Measurements from ENCODE around the gene KCNG3. TPM values are rescaled to one million over a fixed set of nuclear protein-coding genes. Genes with fewer than 3 reads are reported as not detected.
A peak's percentile ranks its signal among the peaks of the same experiment; 100 is the strongest.
"Not testable (repeated sequence)": the region's sequence is repeated elsewhere in the genome, so short reads cannot be mapped to it uniquely, and the experiment has no call there.

Gene KCNG3
- polyA plus RNA-seq, 1 donor: not detected

DNA sequence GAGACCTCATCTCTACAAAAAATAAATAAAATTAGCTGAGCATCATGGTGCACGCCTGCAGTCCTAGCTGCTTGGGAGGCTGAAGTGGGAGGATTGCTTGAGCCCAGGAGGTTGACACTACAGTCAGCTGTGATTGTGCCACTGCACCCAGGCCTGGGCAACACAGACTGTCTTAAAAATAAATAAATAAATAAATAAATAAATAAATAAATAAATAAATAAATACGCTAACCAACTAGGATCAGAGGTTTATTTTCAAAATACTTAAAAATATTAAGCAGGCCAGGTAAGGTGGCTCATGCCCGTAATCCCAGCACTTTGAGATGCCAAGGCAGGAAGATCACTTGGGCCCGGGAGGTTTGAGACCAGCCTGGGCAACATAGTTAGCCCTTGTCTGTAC lies 63.6 kb downstream of the KCNG3 start:
- no peak for DNase-seq (ENCODE audit: low read depth)

DNA sequence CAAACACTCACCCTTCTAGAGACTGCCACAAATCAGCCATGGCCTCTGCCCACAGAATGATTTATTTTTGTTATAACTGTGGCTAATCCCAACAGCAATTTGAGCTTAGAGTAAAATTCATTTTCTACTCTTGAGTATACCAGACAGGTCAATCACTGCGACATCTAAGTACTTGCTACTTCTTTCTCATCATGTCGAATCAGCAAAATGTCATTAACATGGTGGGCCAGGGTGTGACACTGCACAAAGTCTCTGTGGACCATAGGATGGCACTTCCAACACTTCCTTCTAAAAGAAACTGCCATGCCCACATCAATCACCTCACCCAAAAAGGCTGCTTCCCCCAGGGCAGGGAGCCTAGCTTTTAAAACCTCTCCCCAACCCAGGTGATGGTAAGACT lies 64.4 kb downstream of the KCNG3 start:
- no peak for DNase-seq (ENCODE audit: low read depth)

DNA sequence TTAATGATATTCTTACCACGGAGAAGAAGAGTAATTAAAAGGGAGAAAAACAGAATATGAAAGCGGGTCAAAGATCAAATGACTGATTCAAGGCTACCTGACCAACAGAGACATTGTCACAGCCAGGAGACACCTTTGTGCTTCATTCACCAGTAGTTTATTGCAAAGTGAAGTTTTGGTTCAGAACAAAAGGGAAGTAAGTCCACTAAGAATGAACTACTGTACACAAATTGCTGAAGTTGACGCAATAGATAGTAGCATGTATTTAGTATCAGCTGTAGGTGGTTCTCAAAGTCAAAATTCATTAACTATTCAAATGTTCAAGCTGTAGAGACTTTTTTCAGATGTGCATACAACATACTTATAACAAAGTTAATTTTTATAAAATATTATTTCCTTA lies 68.1 kb downstream of the KCNG3 start:
- DNase-seq (ENCODE audit: low read depth): no peak

DNA sequence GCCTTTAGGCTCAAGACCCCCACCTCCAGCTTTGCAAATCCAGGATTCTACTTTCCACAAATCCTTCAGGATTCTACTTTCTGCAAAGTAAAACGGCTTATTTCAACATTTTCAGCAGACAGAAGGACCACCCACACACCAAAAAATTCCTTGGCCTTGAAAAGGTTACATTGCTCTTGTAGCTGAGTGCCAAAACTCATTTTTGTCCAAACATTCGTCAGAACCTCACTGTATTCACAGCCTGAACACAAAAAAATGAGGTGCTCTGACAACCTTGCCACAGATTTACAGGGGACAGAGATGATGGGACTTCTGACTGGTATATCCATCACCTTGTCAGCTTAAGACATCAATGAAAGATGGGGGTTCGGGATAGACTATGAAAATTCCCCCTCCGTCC lies 69.7 kb downstream of the KCNG3 start:
- peak; percentile 28 for DNase-seq (ENCODE audit: low read depth)

DNA sequence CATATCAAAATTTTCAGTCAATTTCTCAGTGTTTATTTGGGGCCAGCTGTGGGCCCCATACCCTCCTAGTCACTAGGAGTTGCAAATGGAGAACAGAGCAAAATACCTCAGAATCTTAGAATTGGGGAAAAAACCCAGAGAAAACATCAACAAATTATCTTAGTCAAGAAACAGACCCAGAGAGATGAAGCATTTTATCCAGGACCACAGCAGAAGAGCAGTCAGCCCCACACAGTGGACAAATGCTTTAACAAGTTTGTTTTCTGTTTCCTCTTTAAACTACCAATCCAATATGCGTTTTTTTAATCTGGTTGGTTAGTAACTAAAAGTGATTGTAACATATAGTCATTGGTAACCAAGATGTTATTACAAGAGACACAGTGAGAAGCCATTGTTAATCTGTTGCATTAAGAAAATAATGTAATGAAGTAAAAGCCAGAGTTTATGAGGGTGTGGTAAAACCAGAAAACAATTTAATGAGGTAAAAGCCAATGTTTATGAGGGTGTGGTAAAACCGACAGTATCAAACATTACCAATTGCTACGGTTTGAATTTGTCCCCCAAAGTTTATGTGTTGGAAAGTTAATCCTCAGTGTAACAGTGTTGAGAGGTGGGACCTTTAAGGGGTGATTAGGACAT lies 72.1 kb downstream of the KCNG3 start:
- DNase-seq (ENCODE audit: low read depth): no peak

DNA sequence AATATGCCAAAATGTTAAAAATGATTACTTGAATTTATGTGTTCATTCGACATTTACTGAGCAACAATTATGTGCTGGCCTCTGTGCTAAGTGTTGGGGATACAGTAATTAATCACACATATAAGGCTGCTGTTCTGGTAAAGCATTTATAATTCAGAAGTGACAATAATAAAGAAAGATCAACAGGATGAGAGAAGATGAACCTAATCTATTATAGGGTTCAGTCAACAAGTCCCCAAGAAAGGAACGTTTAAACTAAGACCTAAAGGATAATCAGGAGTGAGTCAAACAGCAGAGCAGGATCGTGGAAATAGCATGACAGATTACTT lies 72.7 kb downstream of the KCNG3 start:
- no peak for DNase-seq (ENCODE audit: low read depth)

DNA sequence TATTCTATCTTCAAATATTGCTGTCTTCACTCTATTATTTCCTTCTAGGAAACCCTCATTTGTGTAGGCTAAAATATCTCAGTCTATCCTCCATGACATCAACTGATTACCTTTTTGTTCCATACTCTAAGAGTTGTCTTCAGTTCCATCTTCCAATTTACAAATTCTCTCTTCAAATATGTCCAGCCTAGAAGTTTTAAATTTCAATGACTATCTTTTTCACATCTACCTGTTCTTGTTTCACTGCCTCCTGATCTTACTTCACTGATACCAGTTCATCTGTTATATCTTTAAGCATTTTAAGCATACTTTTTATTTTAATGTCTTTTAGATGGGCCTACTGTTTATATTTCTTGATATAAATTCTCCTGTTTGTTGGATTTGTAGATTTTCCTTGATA lies 79.1 kb downstream of the KCNG3 start:
- DNase-seq (ENCODE audit: low read depth): no peak

DNA sequence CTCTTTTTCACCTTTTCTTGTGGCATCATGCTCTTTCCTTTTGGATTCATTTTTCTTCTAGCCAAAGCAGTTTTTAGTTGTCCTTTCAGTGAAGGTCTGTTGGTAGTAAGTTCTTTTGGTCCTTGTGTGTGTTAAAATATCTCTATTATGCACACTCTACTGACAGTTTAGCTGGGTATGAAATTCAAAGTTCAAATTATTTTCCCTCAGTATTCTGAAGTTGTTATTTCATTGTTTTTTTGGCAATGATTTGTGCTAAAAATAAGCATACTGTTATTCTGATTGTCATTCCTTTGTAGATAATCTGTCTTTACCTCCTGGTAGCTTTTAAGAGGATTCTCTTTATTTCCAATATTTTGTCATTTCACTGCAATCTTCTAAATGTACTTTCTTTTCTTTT lies 79.6 kb downstream of the KCNG3 start:
- no peak for DNase-seq (ENCODE audit: low read depth)

DNA sequence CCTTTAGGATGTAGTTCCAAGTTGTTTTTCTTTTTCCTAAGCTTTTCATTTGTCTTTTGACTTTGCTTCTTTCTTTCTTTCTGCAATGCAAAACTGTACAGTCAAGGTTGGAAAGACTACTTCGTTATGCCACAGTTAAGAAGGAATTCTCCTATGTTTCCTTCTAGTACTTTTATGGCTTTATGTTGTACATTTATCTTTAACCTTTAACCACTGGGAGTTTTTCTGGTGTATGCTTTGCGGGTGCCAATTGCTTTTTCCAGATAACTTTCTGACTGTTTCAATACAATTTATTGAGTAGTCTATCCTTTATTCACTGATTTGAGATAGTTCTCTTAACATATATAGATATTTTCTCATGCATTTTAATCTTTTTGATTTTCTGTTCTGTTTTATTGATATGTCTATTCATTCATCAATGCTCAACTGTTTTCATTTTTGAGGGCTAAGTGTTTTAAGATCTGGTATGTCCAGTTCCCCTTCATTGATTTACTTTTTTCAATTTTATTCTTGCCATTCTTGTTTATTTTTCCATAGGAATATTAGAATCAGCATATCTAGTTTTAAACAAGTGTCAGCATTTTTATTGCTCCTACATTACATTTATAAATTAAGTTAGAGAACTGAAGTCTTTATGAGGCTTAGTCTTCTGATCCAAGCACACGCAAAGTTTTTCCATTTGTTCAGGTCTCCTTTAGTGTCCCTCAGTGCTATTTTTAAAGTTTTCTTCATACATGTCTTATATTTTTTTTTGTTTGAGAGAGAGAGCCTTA lies 82.9 kb downstream of the KCNG3 start:
- no peak for DNase-seq (ENCODE audit: low read depth)

DNA sequence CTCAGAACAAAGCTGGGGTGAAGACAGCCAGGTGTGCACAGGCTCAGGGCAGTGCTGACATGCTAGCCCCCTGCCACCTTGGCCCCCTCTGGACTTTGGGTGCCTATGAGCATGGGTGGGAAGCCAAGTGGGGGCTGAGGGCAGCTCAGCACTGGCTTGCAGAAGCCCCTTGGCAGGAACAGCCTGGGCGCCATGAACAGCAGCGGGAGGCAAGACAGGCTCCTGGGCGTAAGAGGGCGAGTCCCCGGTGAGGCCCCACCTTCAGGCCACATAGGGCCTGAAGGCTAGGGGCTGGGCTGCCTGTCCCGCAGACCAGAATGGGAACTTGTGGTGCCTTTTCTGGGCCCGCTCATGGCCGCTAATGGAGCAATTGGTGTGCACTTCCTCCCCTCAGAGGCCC lies 85.8 kb downstream of the KCNG3 start:
- DNase-seq (ENCODE audit: low read depth): no peak

DNA sequence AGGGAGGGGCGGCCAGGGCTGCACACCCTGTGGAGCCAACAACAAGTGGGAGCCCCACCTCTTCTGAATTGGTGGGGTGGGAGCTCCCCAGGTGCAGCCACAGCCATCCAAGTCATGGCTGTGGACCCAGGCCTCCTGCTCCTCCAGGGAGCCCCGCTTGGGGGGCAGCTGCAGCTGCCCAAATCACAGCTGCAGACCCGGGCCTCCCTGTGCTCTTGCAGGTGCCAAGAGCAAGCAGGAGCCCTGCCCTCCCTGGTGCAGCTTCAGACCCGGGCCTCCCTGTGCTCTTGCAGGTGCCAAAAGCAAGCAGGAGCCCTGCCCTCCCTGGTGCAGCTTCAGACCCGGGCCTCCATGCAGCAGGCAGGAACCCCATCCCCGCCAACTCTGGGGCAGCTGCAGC lies 86.3 kb downstream of the KCNG3 start:
- no peak for DNase-seq (ENCODE audit: low read depth)

DNA sequence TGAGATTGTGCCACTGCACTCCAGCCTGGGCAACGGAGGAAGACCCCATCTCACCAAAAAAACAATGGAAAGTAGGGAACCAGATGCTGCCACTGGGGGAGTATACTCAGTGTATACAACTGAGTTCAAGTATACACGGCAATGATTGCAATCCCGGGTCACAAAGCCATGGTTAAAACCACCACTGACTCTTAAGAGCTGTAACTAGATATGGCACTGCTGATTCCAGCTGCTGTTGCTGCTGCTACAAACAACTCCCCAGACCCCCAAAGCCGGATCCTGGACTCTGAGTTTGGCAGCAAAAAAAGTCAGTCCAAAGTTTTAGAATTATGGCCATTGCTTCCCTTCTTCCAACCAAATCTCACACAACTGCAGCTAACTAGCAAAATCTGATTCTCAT lies 89.1 kb downstream of the KCNG3 start:
- DNase-seq (ENCODE audit: low read depth): no peak

DNA sequence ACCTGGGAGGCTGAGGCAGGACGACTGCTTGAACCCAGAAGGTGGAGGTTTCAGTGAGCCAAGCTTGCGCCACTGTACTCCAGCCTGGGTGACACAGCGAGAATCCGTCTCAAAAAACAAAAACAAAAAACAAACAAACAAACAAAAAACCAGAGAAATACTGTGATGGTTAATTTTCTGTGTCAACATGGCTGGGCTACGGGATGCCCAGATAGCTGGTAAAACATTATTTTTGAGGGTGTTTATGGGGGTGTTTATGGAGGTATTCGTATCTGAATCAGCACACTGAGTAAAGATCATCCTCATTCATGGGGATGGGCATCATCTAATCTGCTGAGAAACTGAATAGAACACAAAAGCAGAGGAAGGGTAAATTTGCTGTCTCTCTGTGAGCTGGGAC lies 92.0 kb downstream of the KCNG3 start:
- no peak for DNase-seq (ENCODE audit: low read depth)

DNA sequence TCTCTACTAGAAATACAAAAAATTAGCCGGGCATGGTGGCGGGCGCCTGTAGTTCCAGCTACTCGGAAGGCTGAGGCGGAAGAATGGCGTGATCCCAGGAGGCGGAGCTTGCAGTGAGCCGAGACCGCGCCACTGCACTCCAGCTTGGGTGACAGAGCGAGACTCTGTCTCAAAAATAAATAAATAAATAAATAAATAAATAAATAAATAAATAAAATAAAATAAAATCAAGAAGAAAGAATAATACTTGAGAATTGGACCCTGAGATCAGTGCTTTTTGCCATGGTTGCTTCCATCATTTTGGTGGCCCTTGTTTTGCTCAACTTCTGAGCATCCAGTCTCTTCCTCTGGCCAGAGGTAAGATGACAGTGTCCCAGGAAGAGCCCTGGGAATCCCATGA lies 95.7 kb downstream of the KCNG3 start:
- not testable (repeated sequence) for DNase-seq (ENCODE audit: low read depth)

DNA sequence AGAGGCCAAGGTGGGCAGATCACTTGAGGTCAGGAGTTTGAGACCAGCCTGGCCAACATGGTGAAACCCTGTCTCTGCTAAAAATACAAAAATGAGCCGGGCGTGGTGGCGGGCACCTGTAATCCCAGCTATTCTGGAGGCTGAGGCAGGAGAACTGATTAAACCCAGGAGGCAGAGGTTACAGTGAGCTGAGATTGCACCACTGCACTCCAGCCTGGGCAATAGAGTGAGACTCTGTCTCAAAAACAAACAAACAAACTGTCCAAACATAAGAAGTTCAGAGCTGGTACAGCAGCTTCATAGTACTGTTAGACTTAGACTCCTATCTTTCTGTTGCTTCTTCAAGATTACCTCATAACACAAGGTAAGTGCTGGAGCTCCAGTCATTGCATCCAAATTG lies 100.5 kb downstream of the KCNG3 start:
- DNase-seq (ENCODE audit: low read depth): not testable (repeated sequence)

DNA sequence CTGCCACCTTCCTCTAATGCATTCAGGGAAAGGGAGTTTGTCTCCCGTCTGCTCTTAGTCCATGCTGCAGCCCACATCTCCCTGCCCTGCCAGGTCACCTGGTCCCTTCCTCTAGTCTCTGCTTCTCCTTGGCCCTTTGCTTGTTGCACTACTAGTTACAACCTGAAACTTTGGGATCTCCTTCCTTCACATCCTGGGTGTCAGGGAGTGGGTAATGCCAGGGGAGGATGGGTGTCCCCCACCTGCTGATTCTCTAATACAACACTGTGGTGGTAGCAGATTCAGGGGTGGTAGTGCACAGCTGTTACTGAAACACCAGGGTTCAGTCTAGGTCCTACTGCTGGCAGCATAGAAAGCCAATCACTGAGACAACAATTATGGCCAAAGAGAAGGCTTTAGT lies 101.6 kb downstream of the KCNG3 start:
- DNase-seq (ENCODE audit: low read depth): no peak

Other genes with a start within 250 kb of the KCNG3 start
- 164 TPM for gene COX7A2L, start 132.8 kb downstream of the KCNG3 start, polyA plus RNA-seq (ENCODE audit: insufficient read length)
- gene MTA3, start 74.7 kb upstream of the KCNG3 start, polyA plus RNA-seq (ENCODE audit: insufficient read length): 26.5 TPM

All from forelimb muscle (tissue), 1 donor.